A549 treated with dexamethasone at 1 μM for 4 hours (cell line): ENCODE measurements around the gene PFKFB4. TPM values are rescaled to one million over a fixed set of nuclear protein-coding genes. Genes with fewer than 3 reads are reported as not detected.

Source experiments
- total RNA-seq: library from RNA; stranded (reverse); fragments of 200-300 nt; extraction: Qiagen RNA extraction; gene quantifications from 5 replicates; pipeline ENCODE4 v1.2.3, GENCODE V29; 2022

PFKFB4 gene
- total RNA-seq: 7.4 to 13.5 TPM (median 10.4 TPM) in 5 replicates

GRCh38 chr3:48556796-48557626, at the start of gene PFKFB4:
TSS of gene PFKFB4 (minus strand) at chr3:48556803. CDS start at chr3:48556777, 26 bp downstream.

DNA sequence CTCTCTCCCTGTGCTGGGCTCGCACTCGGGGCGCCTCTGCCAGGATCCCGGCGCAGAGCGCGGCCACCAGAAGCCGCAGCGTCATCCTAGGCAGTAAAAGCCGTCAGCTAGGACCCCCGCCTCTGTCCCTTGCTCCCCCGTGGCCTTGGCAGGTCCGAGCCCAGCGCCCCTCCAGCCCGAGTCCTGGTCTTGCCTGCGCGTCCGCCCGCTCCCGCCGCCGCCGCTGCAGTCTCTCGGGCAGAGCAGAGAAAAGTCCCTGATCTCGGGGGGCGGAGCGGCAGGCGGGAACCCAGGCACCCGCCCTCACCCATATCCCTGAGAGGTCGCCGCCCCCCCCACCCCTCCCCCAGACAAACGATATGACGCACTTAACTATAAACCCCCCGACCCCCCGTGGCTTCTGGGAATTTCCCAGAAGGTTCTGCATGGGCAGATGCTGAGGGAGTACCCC, 38.5 kb upstream of the PFKFB4 start, which contains the start of gene COL7A1:
Gene COL7A1, minus strand, starts transcription at position 255 of the 451 bp plus-strand sequence. Its CDS starts 170 bp downstream, at position 85.

GRCh38 chr3:48563382-48563918, 6.8 kb upstream of the PFKFB4 start, which contains the start of gene UCN2:
TSS of gene UCN2 (minus strand) at chr3:48563781. CDS start at chr3:48563124, 657 bp downstream.

DNA sequence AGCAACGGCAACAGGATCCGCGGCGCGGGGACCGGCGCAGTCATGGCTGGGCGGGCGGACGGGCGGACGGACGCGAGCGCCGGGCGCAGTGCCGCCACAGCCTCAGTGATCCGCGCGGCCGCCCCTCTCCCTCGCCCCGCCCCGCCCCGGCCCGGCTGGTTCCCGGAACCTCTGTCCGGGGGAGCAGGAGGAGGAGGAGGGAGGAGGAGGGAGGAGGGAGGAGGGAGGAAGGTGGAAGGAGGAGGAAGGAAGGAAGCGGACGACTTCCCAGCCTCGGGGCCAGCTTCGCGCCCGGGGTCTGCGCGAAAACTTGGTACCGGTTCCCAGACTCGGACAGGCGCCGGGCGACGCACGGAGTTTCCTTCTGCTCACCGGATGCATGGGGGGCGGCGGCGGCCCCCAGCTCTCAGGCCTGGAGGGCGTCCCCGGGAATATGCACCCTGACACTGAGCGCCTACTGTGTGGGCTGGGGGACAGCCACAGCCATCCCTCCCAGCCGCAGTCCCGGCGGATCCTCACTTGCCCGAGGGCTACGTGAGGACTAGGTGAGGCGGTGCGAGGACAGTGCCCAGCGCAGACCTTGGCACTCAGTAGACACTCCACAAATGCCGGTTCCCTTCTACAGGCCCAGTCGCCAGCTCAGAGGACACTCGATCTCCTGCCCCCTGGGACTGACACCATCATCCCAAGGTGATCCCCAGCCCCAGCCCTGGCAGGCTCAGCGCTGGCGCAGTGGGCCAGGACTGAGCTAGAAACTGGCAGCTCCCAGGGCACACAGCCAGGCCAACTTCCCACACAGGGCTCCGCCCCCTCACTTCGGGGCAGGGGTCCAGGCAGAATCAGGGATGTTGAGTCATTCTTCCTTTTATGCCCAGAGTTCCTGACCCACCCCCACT, 52.3 kb downstream of the PFKFB4 start, which contains the start of gene SHISA5:
Gene SHISA5, minus strand, starts transcription at position 124 of the 896 bp plus-strand sequence. Its CDS starts 80 bp downstream, at position 44.

Other genes starting within 250 kb of the PFKFB4 start
- not detected in 5 replicates for gene SPINK8, start 223.1 kb downstream of the PFKFB4 start, total RNA-seq
- not detected in 5 replicates for gene FBXW12, start 184.6 kb downstream of the PFKFB4 start, total RNA-seq
- 11.2 to 20.0 TPM (median 16.7 TPM) in 5 replicates for gene PLXNB1, start 126.7 kb downstream of the PFKFB4 start, total RNA-seq
- 24.8 to 28.3 TPM (median 26.7 TPM) in 5 replicates for gene CCDC51, start 116.7 kb downstream of the PFKFB4 start, total RNA-seq
- gene TMA7, start 116.5 kb downstream of the PFKFB4 start, total RNA-seq: 273 to 468 TPM (median 291 TPM) in 5 replicates
- gene ATRIP, start 110.1 kb downstream of the PFKFB4 start, total RNA-seq: 7.7 to 8.8 TPM (median 8.4 TPM) in 5 replicates
- 95.5 to 137 TPM (median 133 TPM) in 5 replicates for gene SHISA5, start 52.6 kb downstream of the PFKFB4 start, total RNA-seq
- 4.9 to 8.5 TPM (median 6.9 TPM) in 5 replicates for gene UCN2, start 7.0 kb upstream of the PFKFB4 start, total RNA-seq
- 87.7 to 170 TPM (median 128 TPM) in 5 replicates for gene COL7A1, start 38.5 kb upstream of the PFKFB4 start, total RNA-seq
- gene UQCRC1, start 52.8 kb upstream of the PFKFB4 start, total RNA-seq: 150 to 202 TPM (median 156 TPM) in 5 replicates
- not detected in 5 replicates for gene TMEM89, start 65.0 kb upstream of the PFKFB4 start, total RNA-seq
- 10.2 to 17.3 TPM (median 14.0 TPM) in 5 replicates for gene SLC26A6, start 78.7 kb upstream of the PFKFB4 start, total RNA-seq
- 2.7 to 4.4 TPM (median 4.2 TPM) in 5 replicates for gene CELSR3, start 106.1 kb upstream of the PFKFB4 start, total RNA-seq
- gene NCKIPSD, start 129.1 kb upstream of the PFKFB4 start, total RNA-seq: 7.8 to 12.0 TPM (median 10.7 TPM) in 5 replicates
- gene IP6K2, start 160.4 kb upstream of the PFKFB4 start, total RNA-seq: 45.8 to 56.2 TPM (median 52.9 TPM) in 5 replicates